Stimulated activated CD4-positive, alpha-beta T cell treated with anti-CD3 and anti-CD28 coated beads, Interleukin-15, amount 100 ng/mL, for 24 hours (primary cell): ENCODE results near the gene P2RY2.
A peak's percentile ranks its signal among the peaks of the same experiment; 100 is the strongest.
"Not testable (repeated sequence)": the region's sequence is repeated elsewhere in the genome, so short reads cannot be mapped to it uniquely, and the experiment has no call there.

Experiments used
- DNase-seq: peaks from one replicate; pipeline ENCODE4 v3.0.0-alpha.2; 2020

P2RY2 gene

GRCh38 chr11:73188301-73188700 lies 29.8 kb upstream of the P2RY2 start:
- DNase-seq: no peak

GRCh38 chr11:73189315-73189714 lies 28.8 kb upstream of the P2RY2 start:
- no peak for DNase-seq

GRCh38 chr11:73189723-73190556 lies 28.1 kb upstream of the P2RY2 start:
- no peak for DNase-seq

- no peak for DNase-seq
These were observed 27.6 kb upstream of the P2RY2 start for GRCh38 chr11:73190557-73190885.

- DNase-seq: no peak
These were observed 26.9 kb upstream of the P2RY2 start for GRCh38 chr11:73191151-73191550.

GRCh38 chr11:73192272-73192671 lies 25.8 kb upstream of the P2RY2 start:
- peak; percentile 16 for DNase-seq

- no peak for DNase-seq
These were observed 24.6 kb upstream of the P2RY2 start for GRCh38 chr11:73193251-73194033.

- no peak for DNase-seq
These were observed 24.0 kb upstream of the P2RY2 start for GRCh38 chr11:73194034-73194507.

GRCh38 chr11:73194593-73194992 lies 23.5 kb upstream of the P2RY2 start:
- DNase-seq: no peak

- DNase-seq: no peak
These were observed 22.7 kb upstream of the P2RY2 start for GRCh38 chr11:73195191-73196007.

GRCh38 chr11:73196576-73196975 lies 21.5 kb upstream of the P2RY2 start:
- DNase-seq: no peak

- DNase-seq: no peak
These were observed 20.7 kb upstream of the P2RY2 start for GRCh38 chr11:73197348-73197747.

GRCh38 chr11:73197787-73198186 lies 20.3 kb upstream of the P2RY2 start:
- not testable (repeated sequence) for DNase-seq

GRCh38 chr11:73198677-73199076 lies 19.4 kb upstream of the P2RY2 start:
- DNase-seq: no peak

GRCh38 chr11:73199446-73199845 lies 18.6 kb upstream of the P2RY2 start:
- DNase-seq: no peak

GRCh38 chr11:73200256-73200655 lies 17.8 kb upstream of the P2RY2 start:
- DNase-seq: no peak

- DNase-seq: no peak
These were observed 16.8 kb upstream of the P2RY2 start for GRCh38 chr11:73201249-73201648.

- DNase-seq: no peak
These were observed 15.9 kb upstream of the P2RY2 start for GRCh38 chr11:73201888-73202780.

- DNase-seq: no peak
These were observed 14.8 kb upstream of the P2RY2 start for GRCh38 chr11:73203322-73203721.

- DNase-seq: no peak
These were observed 14.3 kb upstream of the P2RY2 start for GRCh38 chr11:73203790-73204189.

- DNase-seq: no peak
These were observed 13.4 kb upstream of the P2RY2 start for GRCh38 chr11:73204711-73205121.

GRCh38 chr11:73205661-73206343 lies 12.3 kb upstream of the P2RY2 start:
- no peak for DNase-seq
